Epithelial cell of esophagus (primary cell): Measurements from ENCODE around the gene PLA2G12A.

Experiments
- DNase-seq: peaks from one replicate; pipeline ENCODE4 v3.0.0; 2010; ENCODE audit warnings: low read depth
- H3K4me3 ChIP-seq: 2 replicates; pipeline ENCODE4 v1.5.1; 2011; ENCODE audit warnings: mild to moderate bottlenecking, low read length, control low read depth
- CTCF ChIP-seq: IDR thresholded peaks from 2 replicates; pipeline ENCODE4 v1.5.1; 2011; ENCODE audit warnings: low read depth, mild to moderate bottlenecking, low read length, control low read depth, inconsistent platforms; ENCODE audit not compliant: insufficient read depth; ENCODE audit errors: missing control alignments

Gene PLA2G12A

DNA sequence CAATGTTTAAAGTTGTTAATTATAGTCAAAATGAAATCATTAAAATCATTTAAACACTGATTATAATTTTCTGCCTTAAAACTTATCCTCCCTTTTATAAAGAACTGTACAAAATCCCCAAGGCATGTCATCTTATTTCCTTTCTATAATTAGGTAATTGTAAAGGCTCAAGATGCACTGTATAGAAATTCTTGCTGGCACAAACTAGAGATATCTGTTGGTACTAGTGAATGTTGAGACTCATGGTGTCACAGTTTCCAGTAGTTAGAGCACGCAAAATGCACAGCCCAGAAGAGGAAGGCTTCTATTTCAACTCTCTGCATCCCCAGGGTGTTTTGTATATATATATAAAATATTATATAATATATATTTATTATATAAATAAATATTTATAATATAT lies 22.7 kb upstream of the PLA2G12A start:
- no peak for TF ChIP-seq CTCF
- DNase-seq: no peak
- H3K4me3 ChIP-seq: no peak overlapping the region

- H3K4me3 ChIP-seq: no peak overlapping the region
- DNase-seq: no peak
- TF ChIP-seq CTCF: no peak
Measured at GRCh38 chr4:109751852-109752251, 22.0 kb upstream of the PLA2G12A start.

- no peak for DNase-seq
- no peak for TF ChIP-seq CTCF
- H3K4me3 ChIP-seq: no peak overlapping the region
Measured at GRCh38 chr4:109750652-109751244, 20.9 kb upstream of the PLA2G12A start.

- no peak for DNase-seq
- no peak overlapping the region for H3K4me3 ChIP-seq
- TF ChIP-seq CTCF: no peak
Measured at GRCh38 chr4:109749388-109750082, 19.7 kb upstream of the PLA2G12A start.

- H3K4me3 ChIP-seq: no peak overlapping the region
- TF ChIP-seq CTCF: no peak
- DNase-seq: no peak
Measured at GRCh38 chr4:109748114-109748513, 18.2 kb upstream of the PLA2G12A start.

DNA sequence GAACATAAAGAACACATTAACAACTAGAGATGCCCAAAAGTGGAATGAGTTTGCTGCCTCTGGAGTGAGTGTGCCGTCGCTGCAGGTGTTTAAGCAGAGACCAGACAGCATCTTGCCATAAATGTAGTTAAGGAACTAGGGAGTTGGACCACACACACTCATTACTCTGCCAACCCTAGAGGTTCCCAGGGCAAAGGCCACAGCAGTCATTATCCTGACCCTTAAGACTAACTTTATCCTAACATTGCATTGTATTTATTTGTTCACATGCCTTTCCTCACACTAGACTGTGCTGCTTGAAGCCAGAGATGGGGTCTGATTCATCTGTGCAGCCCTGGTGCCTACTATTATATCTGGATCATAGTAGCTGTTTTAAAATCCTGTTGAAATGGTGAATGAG lies 16.9 kb upstream of the PLA2G12A start:
- no peak for TF ChIP-seq CTCF
- H3K4me3 ChIP-seq: no peak overlapping the region
- no peak for DNase-seq

DNA sequence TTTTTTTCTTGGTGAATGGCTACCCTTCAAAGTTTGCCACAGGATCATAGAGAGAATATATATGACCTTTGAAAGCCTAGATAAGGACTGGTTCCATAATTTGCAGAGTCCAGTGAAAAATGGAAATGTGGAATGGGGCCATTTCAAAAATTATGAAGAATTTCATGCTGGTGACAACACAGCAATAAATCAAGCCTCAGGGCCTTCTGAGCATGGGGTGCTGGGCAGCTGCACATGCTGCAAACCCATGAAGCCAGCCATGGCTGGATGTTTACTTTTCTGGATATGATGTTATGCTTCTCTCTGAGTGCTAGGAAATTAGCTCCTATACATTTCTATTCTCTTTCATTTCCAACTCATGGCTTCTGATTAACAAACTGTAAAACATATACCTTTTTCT lies 16.0 kb upstream of the PLA2G12A start:
- no peak overlapping the region for H3K4me3 ChIP-seq
- TF ChIP-seq CTCF: no peak
- no peak for DNase-seq
